HEK293 (cell line): ENCODE measurements around the gene CRY1.

Source experiments
- CTCF ChIA-PET: fragments of 350-600 bp; formaldehyde crosslinking; extraction: SDS; loops from one replicate; lab custom pipeline; 2021; ENCODE audit warnings: antibody characterized with exemption; lab: Yijun Ruan, JAX
- POLR2A ChIA-PET: fragments of 300-600 bp; formaldehyde crosslinking; extraction: SDS; loops from one replicate; lab custom pipeline; 2020; ENCODE audit warnings: antibody characterized with exemption, inconsistent platforms; lab: Yijun Ruan, JAX
- H3K27ac ChIP-seq: fragments of 200-500 bp; sonication (Bioruptor generic); 2 replicates; pipeline ENCODE4 v1.5.1; 2014; ENCODE audit warnings: low read depth, low read length, control low read depth, inconsistent platforms; ENCODE audit errors: extremely low read depth
- H3K36me3 ChIP-seq, 2 experiments: fragments of 200-500 bp in 1 of 2; sonication (Bioruptor generic) in 1 of 2; 1 replicate in 1 of 2; 2 replicates in 1 of 2; pipeline ENCODE4 v1.5.1; 2014 to 2017; ENCODE audit warnings: inconsistent platforms in 2 of 2, low read length in 2 of 2; ENCODE audit not compliant: control insufficient read depth in 2 of 2, insufficient read depth in 1 of 2
- H3K4me1 ChIP-seq: fragments of 200-500 bp; sonication (Bioruptor generic); 2 replicates; pipeline ENCODE4 v1.5.1; 2014; ENCODE audit warnings: mild to moderate bottlenecking, low read length, inconsistent platforms; ENCODE audit not compliant: control insufficient read depth, insufficient read depth
- H3K4me3 ChIP-seq: 2 replicates; pipeline ENCODE4 v1.5.1; 2011; ENCODE audit warnings: low read depth, mild to moderate bottlenecking, control low read depth, low read length, moderate library complexity
- H3K9me3 ChIP-seq: fragments of 200-500 bp; sonication (Bioruptor generic); 2 replicates; pipeline ENCODE4 v1.5.1; 2014; ENCODE audit warnings: low read depth, low read length, inconsistent platforms; ENCODE audit not compliant: control insufficient read depth, insufficient read depth
- BCL11A ChIP-seq: fragments of 450-650 bp; formaldehyde crosslinking; IDR thresholded peaks from 2 replicates; pipeline ENCODE4 v1.5.1; 2016; ENCODE audit warnings: low read depth, missing biosample characterization, missing genetic modification characterization
- BCL11B ChIP-seq: fragments of 450-650 bp; formaldehyde crosslinking; IDR thresholded peaks from 2 replicates; pipeline ENCODE4 v1.5.1; 2016; ENCODE audit warnings: low read depth, missing biosample characterization, missing genetic modification characterization
- EGR2 ChIP-seq: fragments of 450-650 bp; formaldehyde crosslinking; IDR thresholded peaks from 2 replicates; pipeline ENCODE4 v1.5.1; 2016; ENCODE audit warnings: low read depth, missing biosample characterization, missing genetic modification characterization
- HOXD13 ChIP-seq: sonication (generic); formaldehyde crosslinking; IDR thresholded peaks from 2 replicates; pipeline ENCODE4 v1.8.0; 2022; ENCODE audit warnings: missing genetic modification reagents, borderline replicate concordance
- KLF17 ChIP-seq: fragments of 450-650 bp; formaldehyde crosslinking; IDR thresholded peaks from 2 replicates; pipeline ENCODE4 v1.5.1; 2016; ENCODE audit warnings: missing biosample characterization, missing genetic modification characterization
- MEIS1 ChIP-seq: sonication (generic); formaldehyde crosslinking; IDR thresholded peaks from 2 replicates; pipeline ENCODE4 v1.8.1; 2022; ENCODE audit warnings: missing genetic modification reagents, mild to moderate bottlenecking, borderline replicate concordance
- PRDM1 ChIP-seq: fragments of 450-650 bp; formaldehyde crosslinking; IDR thresholded peaks from 2 replicates; pipeline ENCODE4; 2016; ENCODE audit warnings: missing biosample characterization, missing genetic modification characterization
- RBAK ChIP-seq: fragments of 450-650 bp; formaldehyde crosslinking; IDR thresholded peaks from 2 replicates; pipeline ENCODE4 v1.5.1; 2016; ENCODE audit warnings: missing biosample characterization, missing genetic modification characterization
- SETDB1 ChIP-seq: IDR thresholded peaks from one replicate; pipeline ENCODE4 v1.6.1; 2017; ENCODE audit warnings: mild to moderate bottlenecking, low read length, moderate library complexity, mixed read lengths; ENCODE audit not compliant: insufficient read length
- TCF7L2 ChIP-seq: IDR thresholded peaks from 2 replicates; pipeline ENCODE4 v1.6.1; 2011; ENCODE audit warnings: low read depth, mild to moderate bottlenecking, inconsistent platforms, low read length, moderate library complexity, borderline replicate concordance
- YY1 ChIP-seq: fragments of 450-650 bp; formaldehyde crosslinking; IDR thresholded peaks from 2 replicates; pipeline ENCODE4 v1.5.1; 2018; ENCODE audit warnings: missing biosample characterization, missing genetic modification characterization
- ZBTB10 ChIP-seq: fragments of 450-650 bp; formaldehyde crosslinking; IDR thresholded peaks from 2 replicates; pipeline ENCODE4 v1.5.1; 2016; ENCODE audit warnings: missing biosample characterization, missing genetic modification characterization
- ZFP37 ChIP-seq: fragments of 450-650 bp; formaldehyde crosslinking; IDR thresholded peaks from 2 replicates; pipeline ENCODE4 v1.5.1; 2016; ENCODE audit warnings: missing biosample characterization, missing genetic modification characterization
- ZNF112 ChIP-seq: fragments of 450-650 bp; formaldehyde crosslinking; IDR thresholded peaks from 2 replicates; pipeline ENCODE4 v1.5.0; 2017; ENCODE audit warnings: missing biosample characterization, missing genetic modification characterization
- ZNF121 ChIP-seq: fragments of 450-650 bp; formaldehyde crosslinking; IDR thresholded peaks from 2 replicates; pipeline ENCODE4 v1.5.1; 2016; ENCODE audit warnings: missing biosample characterization, missing genetic modification characterization
- ZNF211 ChIP-seq: fragments of 450-650 bp; formaldehyde crosslinking; IDR thresholded peaks from 2 replicates; pipeline ENCODE4 v1.5.1; 2016; ENCODE audit warnings: low read depth, missing biosample characterization, missing genetic modification characterization
- ZNF266 ChIP-seq: fragments of 450-650 bp; formaldehyde crosslinking; IDR thresholded peaks from 2 replicates; pipeline ENCODE4 v1.5.1; 2016; ENCODE audit warnings: missing biosample characterization, missing genetic modification characterization, low read depth
- ZNF404 ChIP-seq: fragments of 450-650 bp; formaldehyde crosslinking; IDR thresholded peaks from 2 replicates; pipeline ENCODE4 v1.5.1; 2017; ENCODE audit warnings: missing biosample characterization, missing genetic modification characterization
- ZNF416 ChIP-seq: fragments of 450-650 bp; formaldehyde crosslinking; IDR thresholded peaks from 2 replicates; pipeline ENCODE4 v1.5.1; 2016; ENCODE audit warnings: missing biosample characterization, missing genetic modification characterization
- ZNF433 ChIP-seq: fragments of 450-650 bp; formaldehyde crosslinking; IDR thresholded peaks from 2 replicates; pipeline ENCODE4 v1.5.1; 2016; ENCODE audit warnings: missing biosample characterization, missing genetic modification characterization, low read depth
- ZNF521 ChIP-seq: fragments of 450-650 bp; formaldehyde crosslinking; IDR thresholded peaks from 2 replicates; pipeline ENCODE4 v1.5.1; 2017; ENCODE audit warnings: missing biosample characterization, mild to moderate bottlenecking, missing genetic modification characterization
- ZNF785 ChIP-seq: fragments of 450-650 bp; formaldehyde crosslinking; IDR thresholded peaks from 2 replicates; pipeline ENCODE4 v1.5.1; 2016; ENCODE audit warnings: missing biosample characterization, missing genetic modification characterization
- TF ChIP-seq, protein P1 (sequence below): fragments of 450-650 bp; formaldehyde crosslinking; IDR thresholded peaks from 2 replicates; pipeline ENCODE4 v1.5.1; 2016; ENCODE audit warnings: missing biosample characterization, missing genetic modification characterization
- TF ChIP-seq, protein P2 (sequence below): fragments of 450-650 bp; formaldehyde crosslinking; IDR thresholded peaks from 2 replicates; pipeline ENCODE4 v1.5.1; 2016; ENCODE audit warnings: missing biosample characterization, missing genetic modification characterization
- TF ChIP-seq, protein P3 (sequence below): fragments of 450-650 bp; formaldehyde crosslinking; IDR thresholded peaks from 2 replicates; pipeline ENCODE4 v1.5.1; 2016; ENCODE audit warnings: missing biosample characterization, missing genetic modification characterization

The CRY1 gene

DNA sequence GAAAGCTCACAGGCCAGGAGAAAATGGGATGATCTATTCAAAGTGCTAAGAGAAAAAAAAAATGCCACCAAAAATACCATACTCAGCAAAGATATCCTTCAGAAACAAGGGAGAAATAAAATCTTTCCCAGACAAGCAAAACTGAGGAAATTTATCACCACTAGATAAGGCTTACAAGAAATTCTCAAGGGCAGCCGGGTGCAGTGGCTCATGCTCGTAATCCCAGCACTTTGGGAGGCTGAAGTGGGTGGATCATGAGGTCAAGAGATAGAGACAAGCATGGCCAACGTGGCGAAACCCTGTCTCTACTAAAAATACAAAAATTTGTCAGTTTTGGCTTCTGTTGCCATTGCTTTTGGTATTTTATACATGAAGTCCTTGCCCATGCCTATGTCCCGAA lies 48.2 kb downstream of the CRY1 start:
- Histone ChIP-seq H3K27ac (no peak overlapping the region), H3K36me3 (no peaks in the 10 kb centered on the region), H3K4me3 (no peak overlapping the region), H3K4me1 (no peaks in the 10 kb centered on the region), H3K9me3 (no peaks in the 10 kb centered on the region)
- ChIA-PET CTCF (interaction anchor here (0.5 to 0.7 kb wide), 2 partner anchors 11 to 15 kb away, joined by 3 read pairs; no protein-coding TSS in a partner anchor), POLR2A (no interaction called here)
- TF ChIP-seq SETDB1: peak; percentile 35
- no peak for TF ChIP-seq TCF7L2

GRCh38 chr12:107042801-107043200 lies 50.5 kb downstream of the CRY1 start:
- TF ChIP-seq, protein P1, sequence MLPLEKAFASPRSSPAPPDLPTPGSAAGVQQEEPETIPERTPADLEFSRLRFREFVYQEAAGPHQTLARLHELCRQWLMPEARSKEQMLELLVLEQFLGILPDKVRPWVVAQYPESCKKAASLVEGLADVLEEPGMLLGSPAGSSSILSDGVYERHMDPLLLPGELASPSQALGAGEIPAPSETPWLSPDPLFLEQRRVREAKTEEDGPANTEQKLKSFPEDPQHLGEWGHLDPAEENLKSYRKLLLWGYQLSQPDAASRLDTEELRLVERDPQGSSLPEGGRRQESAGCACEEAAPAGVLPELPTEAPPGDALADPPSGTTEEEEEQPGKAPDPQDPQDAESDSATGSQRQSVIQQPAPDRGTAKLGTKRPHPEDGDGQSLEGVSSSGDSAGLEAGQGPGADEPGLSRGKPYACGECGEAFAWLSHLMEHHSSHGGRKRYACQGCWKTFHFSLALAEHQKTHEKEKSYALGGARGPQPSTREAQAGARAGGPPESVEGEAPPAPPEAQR (tag by site-specific recombination): no peak
- TF ChIP-seq ZFP37 (tag by site-specific recombination) (no peak), MEIS1 (no peak), ZNF266 (tag by site-specific recombination) (no peak), ZNF211 (tag by site-specific recombination) (no peak), KLF17 (tag by site-specific recombination) (no peak), EGR2 (no peak), BCL11B (tag by site-specific recombination) (no peak), ZNF121 (no peak), ZNF433 (no peak), ZNF404 (no peak), ZNF416 (no peak), HOXD13 (CRISPR knock-in tag) (no peak), PRDM1 (no peak), ZNF112 (tag by site-specific recombination) (no peak)
- TF ChIP-seq, protein P2, sequence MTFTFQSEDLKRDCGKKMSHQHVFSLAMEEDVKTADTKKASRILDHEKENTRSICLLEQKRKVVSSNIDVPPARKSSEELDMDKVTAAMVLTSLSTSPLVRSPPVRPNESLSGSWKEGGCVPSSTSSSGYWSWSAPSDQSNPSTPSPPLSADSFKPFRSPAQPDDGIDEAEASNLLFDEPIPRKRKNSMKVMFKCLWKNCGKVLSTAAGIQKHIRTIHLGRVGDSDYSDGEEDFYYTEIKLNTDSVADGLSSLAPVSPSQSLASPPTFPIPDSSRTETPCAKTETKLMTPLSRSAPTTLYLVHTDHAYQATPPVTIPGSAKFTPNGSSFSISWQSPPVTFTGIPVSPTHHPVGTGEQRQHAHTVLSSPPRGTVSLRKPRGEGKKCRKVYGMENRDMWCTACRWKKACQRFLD (tag by site-specific recombination): no peak
- TF ChIP-seq, protein P3, sequence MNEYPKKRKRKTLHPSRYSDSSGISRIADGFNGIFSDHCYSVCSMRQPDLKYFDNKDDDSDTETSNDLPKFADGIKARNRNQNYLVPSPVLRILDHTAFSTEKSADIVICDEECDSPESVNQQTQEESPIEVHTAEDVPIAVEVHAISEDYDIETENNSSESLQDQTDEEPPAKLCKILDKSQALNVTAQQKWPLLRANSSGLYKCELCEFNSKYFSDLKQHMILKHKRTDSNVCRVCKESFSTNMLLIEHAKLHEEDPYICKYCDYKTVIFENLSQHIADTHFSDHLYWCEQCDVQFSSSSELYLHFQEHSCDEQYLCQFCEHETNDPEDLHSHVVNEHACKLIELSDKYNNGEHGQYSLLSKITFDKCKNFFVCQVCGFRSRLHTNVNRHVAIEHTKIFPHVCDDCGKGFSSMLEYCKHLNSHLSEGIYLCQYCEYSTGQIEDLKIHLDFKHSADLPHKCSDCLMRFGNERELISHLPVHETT (tag by site-specific recombination): no peak
- Histone ChIP-seq H3K9me3 (no peaks in the 10 kb centered on the region), H3K4me1 (no peaks in the 10 kb centered on the region), H3K27ac (no peak overlapping the region), H3K4me3 (no peak overlapping the region), H3K36me3 (no peaks in the 10 kb centered on the region)
- ChIA-PET POLR2A (interaction anchor here (0.9 kb wide), 1 partner anchor 51 kb away, joined by 3 read pairs; no protein-coding TSS in a partner anchor), CTCF (interaction anchor here (0.6 to 0.8 kb wide), 3 partner anchors 10 to 1576 kb away, joined by 3 to 4 read pairs (median 3); no protein-coding TSS in a partner anchor)

GRCh38 chr12:107035733-107036132 lies 57.6 kb downstream of the CRY1 start:
- POLR2A ChIA-PET: no interaction called here
- Histone ChIP-seq H3K9me3 (no peaks in the 10 kb centered on the region), H3K4me3 (no peak overlapping the region), H3K36me3 (no peaks in the 10 kb centered on the region), H3K4me1 (peaks cover 2% of the 10 kb centered on the region; the same call in 1 of the 2 replicates), H3K27ac (no peak overlapping the region)
- no peak for TF ChIP-seq ZBTB10
- no peak for TF ChIP-seq YY1 (tag by site-specific recombination)
- TF ChIP-seq RBAK: no peak
- no peak for TF ChIP-seq BCL11B (tag by site-specific recombination)
- no peak for TF ChIP-seq BCL11A (tag by site-specific recombination)
- no peak for TF ChIP-seq ZNF785 (tag by site-specific recombination)
- no peak for TF ChIP-seq ZNF521 (tag by site-specific recombination)
- CTCF ChIA-PET: interaction anchor here (0.6 kb wide), 1 partner anchor 92 kb away, joined by 4 read pairs; no protein-coding TSS in a partner anchor
